K562 (cell line): ENCODE results near the gene GIGYF1. TPM values are rescaled to one million over a fixed set of nuclear protein-coding genes. Genes with fewer than 3 reads are reported as not detected.

ENCODE experiments used
- ASH1L ChIP-seq: fragments of 450-650 bp; IDR thresholded peaks from 2 replicates; pipeline ENCODE4 v1.6.1; 2018; ENCODE audit warnings: borderline replicate concordance, mild to moderate bottlenecking, low read depth; ENCODE audit not compliant: partially characterized antibody
- MYC ChIP-seq, 2 experiments: fragments of 250-450 bp in 1 of 2; sonication (Bioruptor Pico) in 1 of 2; IDR thresholded peaks; 2 replicates each; pipeline versions ENCODE4 v1.5.1 to v1.6.1; 2012 to 2021; ENCODE audit warnings: low read depth in 2 of 2, borderline replicate concordance in 1 of 2, improper control_type of control experiment in 1 of 2, low read length in 1 of 2, mild to moderate bottlenecking in 1 of 2, moderate library complexity in 1 of 2
- ZNF239 ChIP-seq: fragments of 250-450 bp; sonication (Bioruptor Pico); IDR thresholded peaks from 2 replicates; pipeline ENCODE4 v1.4.0; 2020; ENCODE audit warnings: mild to moderate bottlenecking
- polyA plus RNA-seq, 8 experiments: library from polyadenylated mRNA; depleted of rRNA in 4 of 8; stranded (reverse) in 5 of 8; unstranded in 3 of 8; fragments of >200 nt; fragmentation: Nextera tagmentation in 2 of 8; fragmentation: Illumina TruSeq in 1 of 8; extraction: Ambion mirVana in 2 of 8; extraction: Trizol in 1 of 8; gene quantifications; 2 replicates each; pipeline versions ENCODE4 v1.2.1 to v1.2.3, GENCODE V29; 2011 to 2014; ENCODE audit warnings: inconsistent platforms in 1 of 8, missing spikeins in 1 of 8
- total RNA-seq, 7 experiments: library from RNA; depleted of rRNA in 6 of 7; stranded (reverse); fragments of >200 nt in 6 of 7; fragmentation: Illumina TruSeq in 2 of 7; extraction: Trizol in 2 of 7; gene quantifications; 2 replicates each; pipeline versions ENCODE4 v1.2.1 to v1.2.3, GENCODE V29; 2011 to 2021; ENCODE audit warnings: low replicate concordance in 1 of 7
- TF ChIP-seq, protein P1 (sequence below): fragments of 450-650 bp; formaldehyde crosslinking; IDR thresholded peaks from 2 replicates; pipeline ENCODE4 v1.4.0; 2020; ENCODE audit warnings: mild to moderate bottlenecking, moderate library complexity
- TF ChIP-seq, protein P2 (sequence below): sonication (generic); formaldehyde crosslinking; IDR thresholded peaks from 2 replicates; pipeline ENCODE4 v1.8.1; 2023; ENCODE audit warnings: missing genetic modification reagents, mild to moderate bottlenecking, borderline replicate concordance
- TF ChIP-seq, protein P3 (sequence below): fragments of 450-650 bp; formaldehyde crosslinking; IDR thresholded peaks from 2 replicates; pipeline ENCODE4 v1.4.0; 2020; ENCODE audit warnings: mild to moderate bottlenecking, moderate library complexity
- TF ChIP-seq, protein P4 (sequence below), 2 experiments: fragments of 450-650 bp in 1 of 2; sonication (generic) in 1 of 2; formaldehyde crosslinking in 1 of 2; IDR thresholded peaks; 2 replicates each; pipeline versions ENCODE4 v1.7.1 to v1.9.0; 2016 to 2022; ENCODE audit warnings: inconsistent platforms in 1 of 2, mild to moderate bottlenecking in 1 of 2, missing genetic modification reagents in 1 of 2

Gene GIGYF1
- total and polyA plus RNA-seq, 9 of the 15 experiments (the other 6 are each of a cell fraction or from before 2014, with no cell fraction given): 0.56 to 76.2 (median 16.8) TPM

DNA sequence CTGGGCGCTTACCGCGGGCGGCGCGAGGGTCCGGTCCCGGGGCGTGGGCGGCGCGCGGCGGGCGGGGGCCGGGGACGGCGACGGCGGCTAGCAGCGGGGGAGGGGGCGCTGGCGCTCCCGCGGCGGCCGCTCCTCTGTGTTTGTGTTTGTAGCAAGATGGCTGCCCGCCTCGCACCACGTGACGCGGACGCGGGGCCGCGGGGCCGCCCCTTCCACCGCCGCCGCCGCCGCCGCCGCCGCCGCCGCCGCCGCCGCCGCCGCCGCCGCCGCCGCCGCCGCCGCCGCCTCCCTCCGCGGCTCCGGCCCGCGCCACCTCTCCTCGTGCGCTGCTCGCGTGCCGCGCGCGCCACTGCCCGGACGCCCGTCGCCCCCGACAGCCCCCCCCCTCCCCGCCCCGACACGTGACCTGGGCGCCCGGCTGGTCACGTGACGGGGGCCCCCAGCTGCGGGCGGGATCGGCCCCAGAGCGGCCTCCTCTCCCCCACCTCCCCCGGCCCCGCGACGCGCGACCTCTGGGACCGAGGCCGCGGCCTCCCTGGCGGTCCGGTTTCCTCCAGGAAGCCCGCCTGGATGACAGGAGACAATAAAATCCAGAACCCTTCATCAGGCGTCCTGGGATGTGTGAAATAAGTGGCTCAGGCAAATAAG, at the start of gene GIGYF1 (continued):
- TF ChIP-seq MYC (IDR thresholded peaks at IDR 0.05; ENCODE audit: low read depth, low read length) (peak; percentile 54; the same call in 1 of the 2 replicates), MYC (CRISPR knock-in tag; IDR thresholded peaks at IDR 0.05; ENCODE audit: borderline replicate concordance, low read depth) (no peak), ZNF239 (CRISPR knock-in tag) (0 out of 2 replicates have a peak, but pooled peaks have one; percentile 18), ASH1L (no peak)
- TF ChIP-seq, protein P1, sequence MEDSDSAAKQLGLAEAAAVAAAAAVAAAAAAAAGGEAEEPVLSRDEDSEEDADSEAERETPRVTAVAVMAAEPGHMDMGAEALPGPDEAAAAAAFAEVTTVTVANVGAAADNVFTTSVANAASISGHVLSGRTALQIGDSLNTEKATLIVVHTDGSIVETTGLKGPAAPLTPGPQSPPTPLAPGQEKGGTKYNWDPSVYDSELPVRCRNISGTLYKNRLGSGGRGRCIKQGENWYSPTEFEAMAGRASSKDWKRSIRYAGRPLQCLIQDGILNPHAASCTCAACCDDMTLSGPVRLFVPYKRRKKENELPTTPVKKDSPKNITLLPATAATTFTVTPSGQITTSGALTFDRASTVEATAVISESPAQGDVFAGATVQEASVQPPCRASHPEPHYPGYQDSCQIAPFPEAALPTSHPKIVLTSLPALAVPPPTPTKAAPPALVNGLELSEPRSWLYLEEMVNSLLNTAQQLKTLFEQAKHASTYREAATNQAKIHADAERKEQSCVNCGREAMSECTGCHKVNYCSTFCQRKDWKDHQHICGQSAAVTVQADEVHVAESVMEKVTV (CRISPR knock-in tag): peak; percentile 17; the same call in 1 of the 2 replicates
- TF ChIP-seq, protein P2, sequence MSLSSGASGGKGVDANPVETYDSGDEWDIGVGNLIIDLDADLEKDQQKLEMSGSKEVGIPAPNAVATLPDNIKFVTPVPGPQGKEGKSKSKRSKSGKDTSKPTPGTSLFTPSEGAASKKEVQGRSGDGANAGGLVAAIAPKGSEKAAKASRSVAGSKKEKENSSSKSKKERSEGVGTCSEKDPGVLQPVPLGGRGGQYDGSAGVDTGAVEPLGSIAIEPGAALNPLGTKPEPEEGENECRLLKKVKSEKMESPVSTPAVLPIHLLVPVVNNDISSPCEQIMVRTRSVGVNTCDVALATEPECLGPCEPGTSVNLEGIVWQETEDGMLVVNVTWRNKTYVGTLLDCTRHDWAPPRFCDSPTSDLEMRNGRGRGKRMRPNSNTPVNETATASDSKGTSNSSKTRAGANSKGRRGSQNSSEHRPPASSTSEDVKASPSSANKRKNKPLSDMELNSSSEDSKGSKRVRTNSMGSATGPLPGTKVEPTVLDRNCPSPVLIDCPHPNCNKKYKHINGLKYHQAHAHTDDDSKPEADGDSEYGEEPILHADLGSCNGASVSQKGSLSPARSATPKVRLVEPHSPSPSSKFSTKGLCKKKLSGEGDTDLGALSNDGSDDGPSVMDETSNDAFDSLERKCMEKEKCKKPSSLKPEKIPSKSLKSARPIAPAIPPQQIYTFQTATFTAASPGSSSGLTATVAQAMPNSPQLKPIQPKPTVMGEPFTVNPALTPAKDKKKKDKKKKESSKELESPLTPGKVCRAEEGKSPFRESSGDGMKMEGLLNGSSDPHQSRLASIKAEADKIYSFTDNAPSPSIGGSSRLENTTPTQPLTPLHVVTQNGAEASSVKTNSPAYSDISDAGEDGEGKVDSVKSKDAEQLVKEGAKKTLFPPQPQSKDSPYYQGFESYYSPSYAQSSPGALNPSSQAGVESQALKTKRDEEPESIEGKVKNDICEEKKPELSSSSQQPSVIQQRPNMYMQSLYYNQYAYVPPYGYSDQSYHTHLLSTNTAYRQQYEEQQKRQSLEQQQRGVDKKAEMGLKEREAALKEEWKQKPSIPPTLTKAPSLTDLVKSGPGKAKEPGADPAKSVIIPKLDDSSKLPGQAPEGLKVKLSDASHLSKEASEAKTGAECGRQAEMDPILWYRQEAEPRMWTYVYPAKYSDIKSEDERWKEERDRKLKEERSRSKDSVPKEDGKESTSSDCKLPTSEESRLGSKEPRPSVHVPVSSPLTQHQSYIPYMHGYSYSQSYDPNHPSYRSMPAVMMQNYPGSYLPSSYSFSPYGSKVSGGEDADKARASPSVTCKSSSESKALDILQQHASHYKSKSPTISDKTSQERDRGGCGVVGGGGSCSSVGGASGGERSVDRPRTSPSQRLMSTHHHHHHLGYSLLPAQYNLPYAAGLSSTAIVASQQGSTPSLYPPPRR (CRISPR knock-in tag): no peak
- TF ChIP-seq, protein P3, sequence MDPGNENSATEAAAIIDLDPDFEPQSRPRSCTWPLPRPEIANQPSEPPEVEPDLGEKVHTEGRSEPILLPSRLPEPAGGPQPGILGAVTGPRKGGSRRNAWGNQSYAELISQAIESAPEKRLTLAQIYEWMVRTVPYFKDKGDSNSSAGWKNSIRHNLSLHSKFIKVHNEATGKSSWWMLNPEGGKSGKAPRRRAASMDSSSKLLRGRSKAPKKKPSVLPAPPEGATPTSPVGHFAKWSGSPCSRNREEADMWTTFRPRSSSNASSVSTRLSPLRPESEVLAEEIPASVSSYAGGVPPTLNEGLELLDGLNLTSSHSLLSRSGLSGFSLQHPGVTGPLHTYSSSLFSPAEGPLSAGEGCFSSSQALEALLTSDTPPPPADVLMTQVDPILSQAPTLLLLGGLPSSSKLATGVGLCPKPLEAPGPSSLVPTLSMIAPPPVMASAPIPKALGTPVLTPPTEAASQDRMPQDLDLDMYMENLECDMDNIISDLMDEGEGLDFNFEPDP: no peak
- TF ChIP-seq, protein P4, sequence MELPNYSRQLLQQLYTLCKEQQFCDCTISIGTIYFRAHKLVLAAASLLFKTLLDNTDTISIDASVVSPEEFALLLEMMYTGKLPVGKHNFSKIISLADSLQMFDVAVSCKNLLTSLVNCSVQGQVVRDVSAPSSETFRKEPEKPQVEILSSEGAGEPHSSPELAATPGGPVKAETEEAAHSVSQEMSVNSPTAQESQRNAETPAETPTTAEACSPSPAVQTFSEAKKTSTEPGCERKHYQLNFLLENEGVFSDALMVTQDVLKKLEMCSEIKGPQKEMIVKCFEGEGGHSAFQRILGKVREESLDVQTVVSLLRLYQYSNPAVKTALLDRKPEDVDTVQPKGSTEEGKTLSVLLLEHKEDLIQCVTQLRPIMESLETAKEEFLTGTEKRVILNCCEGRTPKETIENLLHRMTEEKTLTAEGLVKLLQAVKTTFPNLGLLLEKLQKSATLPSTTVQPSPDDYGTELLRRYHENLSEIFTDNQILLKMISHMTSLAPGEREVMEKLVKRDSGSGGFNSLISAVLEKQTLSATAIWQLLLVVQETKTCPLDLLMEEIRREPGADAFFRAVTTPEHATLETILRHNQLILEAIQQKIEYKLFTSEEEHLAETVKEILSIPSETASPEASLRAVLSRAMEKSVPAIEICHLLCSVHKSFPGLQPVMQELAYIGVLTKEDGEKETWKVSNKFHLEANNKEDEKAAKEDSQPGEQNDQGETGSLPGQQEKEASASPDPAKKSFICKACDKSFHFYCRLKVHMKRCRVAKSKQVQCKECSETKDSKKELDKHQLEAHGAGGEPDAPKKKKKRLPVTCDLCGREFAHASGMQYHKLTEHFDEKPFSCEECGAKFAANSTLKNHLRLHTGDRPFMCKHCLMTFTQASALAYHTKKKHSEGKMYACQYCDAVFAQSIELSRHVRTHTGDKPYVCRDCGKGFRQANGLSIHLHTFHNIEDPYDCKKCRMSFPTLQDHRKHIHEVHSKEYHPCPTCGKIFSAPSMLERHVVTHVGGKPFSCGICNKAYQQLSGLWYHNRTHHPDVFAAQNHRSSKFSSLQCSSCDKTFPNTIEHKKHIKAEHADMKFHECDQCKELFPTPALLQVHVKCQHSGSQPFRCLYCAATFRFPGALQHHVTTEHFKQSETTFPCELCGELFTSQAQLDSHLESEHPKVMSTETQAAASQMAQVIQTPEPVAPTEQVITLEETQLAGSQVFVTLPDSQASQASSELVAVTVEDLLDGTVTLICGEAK (IDR thresholded peaks at IDR 0.05): no peak
- TF ChIP-seq, protein P4 (CRISPR knock-in tag; IDR thresholded peaks at IDR 0.05): no peak
